Endometrial microvascular endothelial cells (primary cell): ENCODE results near the gene PSMD5. TPM values are rescaled to one million over a fixed set of nuclear protein-coding genes. Genes with fewer than 3 reads are reported as not detected.

Source experiments
- in situ Hi-C: cut with HindIII; loops from 2 replicates; pipeline ENCODE4 v1.10.0; 2017; ENCODE audit warnings: low sequenced_read_pairs, low pct_unique_long_range_greater_than_20kb; ENCODE audit errors: inconsistent ontology term
- total RNA-seq: library from RNA; depleted of rRNA; stranded (reverse); fragments of >200 nt; gene quantifications from one replicate; pipeline ENCODE4 v1.2.3, GENCODE V29; 2015; ENCODE audit errors: inconsistent ontology term

The PSMD5 gene
- total RNA-seq, 1 donor from 2014 or later, result 79.1 TPM

GRCh38 chr9:120860083-120860482, 17.4 kb upstream of the PSMD5 start:
- in situ Hi-C loops, result no loop called here

- in situ Hi-C loops, result no loop called here
Observed at GRCh38 chr9:120859361-120859760, 16.6 kb upstream of the PSMD5 start.

- in situ Hi-C loops, result no loop called here
Observed at GRCh38 chr9:120857902-120858301, 15.2 kb upstream of the PSMD5 start.

- in situ Hi-C loops, result no loop called here
Observed at GRCh38 chr9:120857481-120857880, 14.8 kb upstream of the PSMD5 start.

- in situ Hi-C loops, result no loop called here
Observed at GRCh38 chr9:120856700-120857099, 14.0 kb upstream of the PSMD5 start.

GRCh38 chr9:120855827-120856670, 13.3 kb upstream of the PSMD5 start:
- in situ Hi-C loops, result no loop called here

- in situ Hi-C loops, result no loop called here
Observed at GRCh38 chr9:120854596-120855327, 12.0 kb upstream of the PSMD5 start.

GRCh38 chr9:120853198-120853597, 10.5 kb upstream of the PSMD5 start:
- in situ Hi-C loops, result no loop called here

- in situ Hi-C loops, result no loop called here
Observed at GRCh38 chr9:120852240-120853010, 9.7 kb upstream of the PSMD5 start.

GRCh38 chr9:120851449-120851848, 8.7 kb upstream of the PSMD5 start:
- in situ Hi-C loops, result no loop called here

GRCh38 chr9:120850315-120850714, 7.6 kb upstream of the PSMD5 start:
- in situ Hi-C loops, result no loop called here

- in situ Hi-C loops, result no loop called here
Observed at GRCh38 chr9:120846906-120847305, 4.2 kb upstream of the PSMD5 start.

GRCh38 chr9:120846251-120846889, 3.6 kb upstream of the PSMD5 start:
- in situ Hi-C loops, result no loop called here

GRCh38 chr9:120845255-120845654, 2.5 kb upstream of the PSMD5 start:
- in situ Hi-C loops, result no loop called here

GRCh38 chr9:120841930-120842684, 615 bp downstream of the PSMD5 start:
- in situ Hi-C loops, result no loop called here

- in situ Hi-C loops, result no loop called here
Observed at GRCh38 chr9:120839146-120839545, 3.6 kb downstream of the PSMD5 start.

GRCh38 chr9:120837921-120838320, 4.8 kb downstream of the PSMD5 start:
- in situ Hi-C loops, result no loop called here

GRCh38 chr9:120833325-120833724, 9.4 kb downstream of the PSMD5 start:
- in situ Hi-C loops, result no loop called here
